ENCODE results near the gene KYAT1.
A peak's percentile ranks its signal among the peaks of the same experiment; 100 is the strongest.

The KYAT1 gene

DNA sequence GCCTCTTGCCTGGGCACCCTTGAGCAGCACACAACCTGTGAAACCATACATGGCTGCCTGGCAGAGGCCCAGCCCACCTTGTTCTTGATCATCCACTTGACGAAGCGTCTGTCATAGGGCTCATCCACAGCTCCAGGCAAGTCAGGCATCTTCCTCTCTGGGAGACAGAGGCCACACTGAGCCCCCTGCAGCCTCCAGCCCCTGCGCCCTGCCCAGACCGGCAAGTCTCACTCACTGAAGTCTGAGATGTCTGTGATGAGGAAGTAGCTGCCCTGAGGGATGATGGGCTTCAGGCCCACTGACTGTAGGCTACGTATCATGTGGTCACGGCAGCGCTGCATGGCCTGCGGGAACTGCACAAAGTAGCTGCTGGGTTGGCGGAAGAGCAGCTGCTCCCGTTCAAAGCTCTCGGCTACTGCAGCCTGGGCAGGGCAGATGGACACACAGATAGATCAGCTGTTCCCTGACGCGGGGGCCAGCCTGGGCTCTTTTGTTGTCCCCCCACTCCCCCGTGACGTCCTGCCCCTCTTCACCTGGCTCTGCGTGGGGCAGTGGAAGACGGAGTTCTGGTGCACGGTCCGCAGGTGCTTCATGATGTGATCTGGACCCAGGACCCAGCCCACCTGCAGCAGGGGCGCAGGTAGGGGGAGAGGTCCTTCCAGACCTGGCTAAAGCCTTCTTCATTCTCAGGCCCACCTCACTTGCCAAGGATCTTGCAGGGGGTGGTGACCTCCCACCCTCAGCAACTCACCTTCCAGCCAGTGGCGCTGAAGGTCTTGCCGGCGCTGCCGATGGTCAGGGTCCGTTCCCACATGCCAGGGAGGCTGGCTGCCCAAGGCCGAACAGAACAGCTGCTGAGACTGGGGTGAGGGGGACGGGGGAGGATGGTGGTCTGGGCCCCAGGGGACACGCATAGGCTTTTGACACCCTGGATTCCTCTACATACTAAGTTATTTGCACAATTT lies 46.2 kb downstream of the KYAT1 start:
- no peak for DNase-seq

DNA sequence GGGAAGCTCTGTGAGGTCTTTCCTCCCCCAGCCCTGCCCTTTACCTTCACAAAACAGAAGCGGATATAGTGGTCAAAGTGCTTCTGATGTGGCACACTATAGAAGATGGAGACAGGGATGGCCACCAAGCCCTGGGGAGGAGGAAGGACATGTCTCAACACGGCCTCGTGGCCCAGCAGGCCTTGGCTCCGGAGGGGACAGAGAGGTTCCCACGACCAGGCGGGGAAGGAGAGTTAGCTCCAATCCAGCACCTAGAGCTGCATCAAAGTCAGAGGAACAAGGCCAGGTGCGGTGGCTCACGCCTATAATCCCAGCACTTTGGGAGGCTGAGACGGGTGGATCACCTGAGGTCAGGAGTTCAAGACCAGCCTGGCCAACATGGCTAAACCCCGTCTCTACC lies 48.1 kb downstream of the KYAT1 start:
- DNase-seq, result no peak

GRCh38 chr9:128829477-128830251 lies 52.1 kb downstream of the KYAT1 start, which contains the start of gene SPOUT1:
Gene SPOUT1, minus strand, starts transcription at chr9:128829794. Its CDS starts 14 bp downstream, at chr9:128829780.
- peak; percentile 85 for DNase-seq

GRCh38 chr9:128828719-128829452 lies 52.9 kb downstream of the KYAT1 start:
- DNase-seq, result no peak

DNA sequence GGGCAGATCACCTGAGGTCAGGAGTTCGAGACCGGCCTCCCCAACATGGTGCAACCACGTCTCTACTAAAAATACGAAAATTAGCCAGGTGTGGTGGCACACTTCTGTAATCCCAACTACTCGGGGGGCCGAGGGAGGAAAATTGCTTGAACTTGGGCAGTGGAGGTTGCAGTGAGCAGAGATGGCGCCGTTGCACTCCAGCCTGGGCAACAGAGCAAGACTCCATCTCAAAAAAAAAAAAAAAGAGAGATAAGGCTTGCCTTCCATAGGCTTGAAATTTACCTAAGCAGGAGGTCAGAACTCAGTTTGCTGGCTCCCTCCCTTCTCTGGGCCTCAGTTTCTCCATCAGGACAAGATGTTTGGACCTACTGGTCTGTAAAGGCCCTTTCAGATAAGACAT lies 53.5 kb downstream of the KYAT1 start:
- no peak for DNase-seq

DNA sequence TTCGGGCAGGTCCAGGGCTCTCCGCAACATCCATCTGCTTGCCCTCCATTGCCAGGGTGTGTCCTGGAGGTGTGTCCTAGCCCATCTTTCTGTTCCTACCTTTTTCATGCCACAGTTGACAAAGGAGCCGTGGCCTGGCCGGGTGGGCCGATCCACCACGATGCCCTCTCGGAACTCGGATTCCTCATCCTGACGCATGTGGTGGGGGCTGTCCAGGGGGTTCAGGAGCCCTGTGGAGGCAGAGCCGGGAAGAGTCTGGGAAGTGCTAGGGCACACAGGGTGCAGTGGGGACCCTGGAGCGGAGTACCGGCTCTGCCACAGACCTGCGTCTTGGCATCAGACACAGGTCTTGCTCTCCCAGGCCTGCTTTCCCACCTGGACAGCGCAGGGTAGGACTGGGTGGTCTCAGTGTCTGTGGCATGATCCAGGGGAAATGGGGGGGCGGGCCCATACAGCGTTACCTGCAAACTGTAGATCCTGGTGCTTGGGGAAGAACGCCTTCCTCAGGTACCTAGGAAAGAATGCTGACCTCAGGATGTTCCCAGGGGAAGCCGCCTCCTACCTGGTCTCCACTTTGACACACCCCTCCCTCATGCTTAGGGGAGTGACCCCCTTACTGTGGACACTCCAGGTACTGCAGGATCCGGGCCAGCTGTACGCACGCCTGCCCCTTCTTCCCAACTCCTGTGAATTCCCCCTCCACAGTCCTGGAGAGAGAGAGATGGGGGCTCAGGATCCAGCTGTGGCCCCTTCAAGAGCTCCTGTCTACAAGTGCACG lies 55.6 kb downstream of the KYAT1 start:
- no peak for DNase-seq

DNA sequence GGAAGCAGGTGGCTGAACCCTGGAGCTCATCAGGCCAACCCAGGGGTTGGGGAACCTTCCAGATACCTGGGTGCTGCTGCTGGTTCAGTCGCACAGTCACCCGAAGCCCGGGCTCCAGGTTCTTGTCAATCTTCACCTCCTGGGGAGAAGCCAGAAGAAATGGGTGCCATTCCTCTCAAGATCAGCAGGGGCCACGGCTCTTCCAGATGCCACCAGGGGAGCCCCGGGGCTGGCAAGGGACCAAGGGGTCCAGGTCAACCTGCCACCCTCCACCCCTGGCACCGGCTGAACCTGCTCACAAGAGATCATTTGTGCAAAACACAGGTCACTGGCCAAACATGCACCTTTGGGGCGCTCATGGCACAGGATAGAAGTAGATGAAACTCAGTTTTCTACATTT lies 56.8 kb downstream of the KYAT1 start:
- DNase-seq, result no peak

GRCh38 chr9:128823903-128824406 lies 57.8 kb downstream of the KYAT1 start:
- DNase-seq, result no peak

- no peak for DNase-seq
Measured at GRCh38 chr9:128823362-128823902, 58.3 kb downstream of the KYAT1 start.

- DNase-seq, result no peak
Measured at GRCh38 chr9:128822407-128823042, 59.2 kb downstream of the KYAT1 start.

DNA sequence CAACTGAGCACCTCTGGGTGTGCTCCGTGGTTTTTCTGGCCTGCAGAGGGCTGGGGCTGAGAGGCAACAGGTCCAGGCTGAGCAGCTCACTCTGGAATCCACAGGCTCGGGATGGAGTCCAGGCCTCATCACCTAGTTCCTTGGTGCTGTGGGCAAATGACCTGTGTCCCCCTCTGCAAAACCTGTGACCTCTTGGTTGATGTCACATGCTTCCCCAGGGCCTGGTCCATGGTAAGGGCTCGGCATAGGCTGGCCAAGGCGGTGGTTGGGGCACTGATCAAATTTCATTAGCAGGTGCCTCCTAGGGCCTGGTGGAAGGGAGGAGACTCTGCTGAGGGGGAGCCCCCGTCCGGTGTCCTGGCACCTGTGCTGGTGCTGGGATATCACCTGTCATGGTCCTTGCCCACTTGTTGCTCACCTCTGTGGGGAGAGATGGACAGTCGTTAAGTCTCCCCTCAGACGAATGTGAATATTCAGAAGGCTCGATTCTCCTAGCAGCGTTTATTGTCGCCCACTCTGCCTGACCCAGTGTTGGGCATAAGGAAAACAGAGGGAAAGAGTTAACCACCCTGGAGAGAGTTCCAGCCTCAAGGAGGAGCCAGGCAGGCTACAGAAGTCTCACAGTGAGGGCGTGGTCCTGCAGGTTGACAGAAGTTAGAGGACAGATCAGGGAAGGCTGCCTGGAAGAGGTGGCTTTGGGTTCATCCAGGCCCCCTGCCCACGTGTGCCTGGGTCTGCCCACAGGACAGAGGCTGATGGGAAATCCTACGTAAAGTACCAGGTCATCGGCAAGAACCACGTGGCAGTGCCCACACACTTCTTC lies 60.0 kb downstream of the KYAT1 start:
- DNase-seq, result no peak

DNA sequence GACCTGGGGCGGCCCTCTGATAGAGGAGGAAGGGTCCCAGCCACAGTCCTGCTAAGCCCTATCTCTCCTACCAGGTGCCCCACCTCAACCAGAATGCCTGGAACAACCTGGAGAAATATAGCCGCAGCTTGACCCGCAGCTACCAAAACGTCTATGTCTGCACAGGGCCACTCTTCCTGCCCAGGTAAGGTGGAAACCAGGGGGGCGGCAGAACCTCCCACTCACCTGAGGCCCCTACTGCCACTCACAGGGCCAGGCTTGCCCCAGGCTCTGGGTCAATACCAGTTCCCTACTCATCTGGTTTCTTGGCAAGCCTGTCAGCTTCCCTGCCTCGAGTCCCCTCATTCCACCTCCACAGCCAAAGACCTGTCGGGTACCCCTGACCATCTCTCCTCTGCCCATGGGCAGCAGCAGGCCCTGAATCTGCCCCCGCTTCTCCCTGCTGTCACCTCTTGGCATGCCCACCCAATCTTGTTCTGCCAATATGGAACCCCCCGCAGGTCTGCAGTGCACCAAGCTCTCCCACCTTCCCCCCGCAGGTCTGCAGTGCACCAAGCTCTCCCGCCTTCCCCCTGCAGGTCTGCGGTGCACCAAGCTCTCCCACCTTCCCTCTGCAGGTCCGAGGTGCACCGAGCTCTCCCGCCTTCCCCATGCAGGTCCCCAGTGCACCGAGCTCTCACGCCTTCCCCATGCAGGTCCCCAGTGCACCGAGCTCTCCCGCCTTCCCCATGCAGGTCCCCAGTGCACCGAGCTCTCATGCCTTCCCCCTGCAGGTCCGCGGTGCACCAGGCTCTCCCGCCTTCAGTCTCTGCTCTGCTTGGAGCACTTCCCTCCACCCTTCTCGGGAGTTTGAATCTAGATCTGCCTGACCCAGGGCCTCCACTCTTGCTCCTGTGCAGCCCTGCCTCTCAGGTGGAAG lies 60.8 kb downstream of the KYAT1 start:
- no peak for DNase-seq

DNA sequence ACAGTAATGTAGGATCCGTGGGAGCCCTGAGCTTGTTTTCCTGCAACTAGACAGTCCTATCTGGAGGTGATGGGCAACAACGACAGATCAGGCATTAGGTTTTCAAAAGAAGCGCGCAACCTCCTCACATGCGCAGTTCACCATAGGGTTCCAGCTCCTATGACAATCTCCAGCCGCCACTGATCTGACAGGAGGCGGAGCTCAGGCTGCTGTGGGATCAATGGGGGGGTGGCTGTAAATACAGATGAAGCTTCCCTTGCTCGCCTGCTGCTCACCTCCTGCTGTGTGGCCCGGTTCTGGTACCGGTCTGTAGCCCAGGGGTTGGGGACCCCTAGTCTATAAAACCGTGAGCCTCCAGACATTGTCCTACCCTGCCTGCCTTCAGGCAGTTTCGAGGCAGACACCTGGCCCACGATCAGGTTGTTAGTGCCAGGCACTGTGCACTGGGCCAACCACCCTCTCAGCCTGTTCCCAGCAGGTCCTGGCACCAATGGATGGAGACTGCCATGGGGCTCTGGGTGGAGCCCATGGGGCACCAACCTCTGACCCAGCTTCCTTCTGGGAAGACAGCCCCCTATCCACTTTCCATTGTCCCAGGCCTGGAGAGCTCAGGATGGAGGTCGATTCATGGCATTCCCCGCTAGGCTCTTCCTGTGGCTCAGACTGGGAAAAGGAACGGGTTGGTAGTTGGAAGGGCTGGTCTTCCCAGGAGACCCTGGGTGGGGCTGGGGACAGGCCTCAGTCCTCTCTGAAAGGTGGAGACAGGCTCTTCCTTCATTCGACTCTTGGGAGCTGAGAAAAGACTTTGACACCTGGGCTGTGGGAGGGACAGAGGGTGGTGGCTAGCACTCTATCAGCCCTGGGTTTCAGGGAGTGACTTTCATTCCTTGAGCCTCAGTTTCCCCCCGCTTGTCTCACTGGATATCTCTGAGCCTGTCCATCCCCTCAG lies 61.8 kb downstream of the KYAT1 start:
- no peak for DNase-seq

DNA sequence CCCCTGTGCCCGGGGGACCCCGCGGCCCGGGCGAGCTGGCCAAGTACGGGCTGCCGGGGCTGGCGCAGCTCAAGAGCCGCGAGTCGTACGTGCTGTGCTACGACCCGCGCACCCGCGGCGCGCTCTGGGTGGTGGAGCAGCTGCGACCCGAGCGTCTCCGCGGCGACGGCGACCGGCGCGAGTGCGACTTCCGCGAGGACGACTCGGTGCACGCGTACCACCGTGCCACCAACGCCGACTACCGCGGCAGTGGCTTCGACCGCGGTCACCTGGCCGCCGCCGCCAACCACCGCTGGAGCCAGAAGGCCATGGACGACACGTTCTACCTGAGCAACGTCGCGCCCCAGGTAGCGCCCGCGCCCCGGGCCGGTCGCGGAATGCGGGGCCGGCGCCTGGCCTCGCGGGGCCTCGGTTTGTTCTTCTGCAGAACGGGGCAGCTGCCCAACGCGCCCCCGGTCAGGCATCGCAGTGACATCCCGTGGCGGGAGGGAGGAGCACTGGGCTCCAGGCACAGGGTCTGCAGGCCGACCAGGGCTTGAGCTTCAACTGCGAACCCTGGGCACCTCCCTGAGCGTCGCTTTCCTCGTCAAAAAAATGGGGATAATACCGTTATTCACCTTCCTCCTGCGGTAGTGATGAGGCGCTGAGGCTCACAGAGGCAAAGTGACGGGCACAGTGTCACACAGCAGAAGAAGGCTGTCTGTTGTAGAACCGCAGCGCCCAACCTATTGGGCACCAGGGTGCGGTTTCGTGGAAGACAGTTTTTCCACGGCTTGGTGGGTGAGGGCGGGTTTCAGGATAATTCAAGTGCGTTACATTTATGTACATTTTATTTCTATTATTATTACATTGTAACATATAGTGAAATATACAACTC lies 62.7 kb downstream of the KYAT1 start:
- DNase-seq, result no peak

- DNase-seq, result peak; percentile 91
Measured at GRCh38 chr9:128818099-128818838, 63.5 kb downstream of the KYAT1 start, which contains the start of gene ENDOG. Gene ENDOG, plus strand, starts transcription at chr9:128818500. Its CDS starts 185 bp downstream, at chr9:128818685.

DNA sequence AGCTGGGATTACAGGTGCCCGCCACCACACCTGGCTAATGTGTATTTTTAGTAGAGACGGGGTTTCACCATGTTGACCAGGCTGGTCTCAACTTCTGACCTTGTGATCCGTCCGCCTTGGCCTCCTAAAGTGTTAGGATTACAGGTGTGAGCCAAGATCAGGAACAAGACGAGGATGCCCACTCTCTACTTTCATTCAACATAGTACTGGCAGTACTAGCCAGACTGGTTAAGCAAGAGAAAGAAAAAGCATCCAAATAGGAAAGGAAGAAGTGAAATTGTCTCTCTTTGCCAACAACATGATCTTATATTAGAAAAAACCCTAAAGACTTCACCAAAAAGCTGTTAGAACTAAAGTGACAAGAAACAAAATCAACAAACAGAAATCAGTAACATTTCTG lies 70.9 kb downstream of the KYAT1 start:
- DNase-seq, result no peak

Data from NCI-H1694 treated with DMSO at 0.1 percent for 48 hours (cell line).